Measurements from ENCODE around the gene KRT17.
A peak's percentile ranks its signal among the peaks of the same experiment; 100 is the strongest.
"Not testable (repeated sequence)": the region's sequence is repeated elsewhere in the genome, so short reads cannot be mapped to it uniquely, and the experiment has no call there.

KRT17 gene

GRCh38 chr17:41589301-41589700 lies 35.1 kb downstream of the KRT17 start:
- no peak for DNase-seq

GRCh38 chr17:41588126-41588810 lies 36.1 kb downstream of the KRT17 start:
- no peak for DNase-seq

GRCh38 chr17:41586863-41587495 lies 37.4 kb downstream of the KRT17 start, which contains the start of gene KRT14:
Gene KRT14, minus strand, starts transcription at chr17:41586895. Its CDS starts 61 bp downstream, at chr17:41586834.
- no peak for DNase-seq

- DNase-seq: no peak
Observed at GRCh38 chr17:41585301-41586056, 38.9 kb downstream of the KRT17 start.

- DNase-seq: not testable (repeated sequence)
Observed at GRCh38 chr17:41584331-41584927, 39.9 kb downstream of the KRT17 start.

GRCh38 chr17:41583137-41584127 lies 40.9 kb downstream of the KRT17 start:
- no peak for DNase-seq

- DNase-seq: not testable (repeated sequence)
Observed at GRCh38 chr17:41582061-41582968, 42.1 kb downstream of the KRT17 start.

GRCh38 chr17:41581366-41582060 lies 42.9 kb downstream of the KRT17 start:
- DNase-seq: no peak

- no peak for DNase-seq
Observed at GRCh38 chr17:41580687-41581365, 43.5 kb downstream of the KRT17 start.

GRCh38 chr17:41580244-41580575 lies 44.2 kb downstream of the KRT17 start:
- DNase-seq: no peak

- peak; percentile 70 for DNase-seq
Observed at GRCh38 chr17:41579484-41580243, 44.7 kb downstream of the KRT17 start.

- DNase-seq: no peak
Observed at GRCh38 chr17:41578971-41579370, 45.4 kb downstream of the KRT17 start.

- DNase-seq: no peak
Observed at GRCh38 chr17:41578538-41578937, 45.8 kb downstream of the KRT17 start.

GRCh38 chr17:41576740-41577139 lies 47.6 kb downstream of the KRT17 start:
- DNase-seq: not testable (repeated sequence)

- no peak for DNase-seq
Observed at GRCh38 chr17:41575336-41575735, 49.0 kb downstream of the KRT17 start.

- no peak for DNase-seq
Observed at GRCh38 chr17:41571561-41572434, 52.6 kb downstream of the KRT17 start, which contains the start of gene KRT9. Gene KRT9, minus strand, starts transcription at chr17:41572059. Its CDS starts 67 bp downstream, at chr17:41571992.
